Endothelial cell of umbilical vein (primary cell): ENCODE data around the gene SMARCD3. TPM values are rescaled to one million over a fixed set of nuclear protein-coding genes. Genes with fewer than 3 reads are reported as not detected.

Experiments used
- BruUV-seq: library from RNA; stranded (reverse); fragments of 400-500 nt; replicated peaks from 2 replicates; lab custom pipeline; 2021; lab: Mats Ljungman, UMichigan
- CTCF ChIA-PET: fragments of 300-600, 350-600 bp; sonication (Branson Sonifier 250); formaldehyde crosslinking; loops from one replicate; lab custom pipeline; 2021; ENCODE audit warnings: antibody characterized with exemption, inconsistent platforms; lab: Charles Lee
- POLR2A ChIA-PET: fragments of 300-600, 350-600 bp; sonication (Branson Sonifier 250); formaldehyde crosslinking; loops from one replicate; lab custom pipeline; 2021; ENCODE audit warnings: antibody characterized with exemption, inconsistent platforms; lab: Charles Lee
- DNase-seq: peaks from one replicate; pipeline ENCODE4 v3.0.0-alpha.2; 2011; ENCODE audit warnings: low read depth, low spot score
- FAIRE-seq: peaks from 2 replicates; lab custom pipeline; 2011; peaks lifted over from hg19 to GRCh38; lab: Jason Lieb, UNC
- H2AFZ ChIP-seq: 2 replicates; pipeline ENCODE4 v1.6.0; 2012; ENCODE audit warnings: low read depth, low read length, control low read depth, inconsistent platforms
- H3K27ac ChIP-seq: 2 replicates; pipeline ENCODE4 v1.5.1; 2011; ENCODE audit warnings: low read depth, mild to moderate bottlenecking, control low read depth, low read length, moderate library complexity; ENCODE audit not compliant: insufficient read depth
- H3K27me3 ChIP-seq, 2 experiments: 2 replicates each; pipeline versions ENCODE4 v1.6.0 to v1.6.1; 2011; ENCODE audit warnings: low read length in 2 of 2, mixed read lengths in 1 of 2; ENCODE audit not compliant: control insufficient read depth in 2 of 2, insufficient read depth in 2 of 2
- H3K36me3 ChIP-seq, 2 experiments: 2 replicates in 1 of 2; 3 replicates in 1 of 2; pipeline ENCODE4 v1.5.1; 2011; ENCODE audit warnings: low read length in 2 of 2, mild to moderate bottlenecking in 1 of 2, moderate library complexity in 1 of 2; ENCODE audit not compliant: control insufficient read depth in 2 of 2, insufficient read depth in 2 of 2; ENCODE audit errors: extremely low read depth in 1 of 2
- H3K4me1 ChIP-seq: 3 replicates; pipeline ENCODE4 v1.5.1; 2011; ENCODE audit warnings: mild to moderate bottlenecking, low read length; ENCODE audit not compliant: control insufficient read depth, insufficient read depth; ENCODE audit errors: extremely low read depth
- H3K4me2 ChIP-seq: 2 replicates; pipeline ENCODE4 v1.6.1; 2011; ENCODE audit warnings: low read length, control low read depth, mixed read lengths; ENCODE audit not compliant: insufficient read depth
- H3K4me3 ChIP-seq, 3 experiments: fragments of 200-600 bp in 1 of 3; sonication (generic), shearing (Covaris generic) in 1 of 3; replicated peaks in 1 of 3; 2 replicates each; pipeline ENCODE4 v1.5.1; 2011 to 2016; ENCODE audit warnings: control low read depth in 3 of 3, low read length in 3 of 3, mild to moderate bottlenecking in 2 of 3, inconsistent platforms in 1 of 3, low read depth in 1 of 3, moderate library complexity in 1 of 3; ENCODE audit not compliant: insufficient read depth in 1 of 3
- H3K79me2 ChIP-seq: 2 replicates; pipeline ENCODE4 v1.6.0; 2012; ENCODE audit warnings: low read length, inconsistent platforms; ENCODE audit not compliant: control insufficient read depth, insufficient read depth
- H3K9ac ChIP-seq: replicated peaks from 2 replicates; pipeline ENCODE3; 2011; ENCODE audit warnings: low read length, control low read depth; ENCODE audit not compliant: insufficient read depth; ENCODE audit errors: extremely low read depth
- H3K9me1 ChIP-seq: replicated peaks from 3 replicates; pipeline ENCODE4 v1.6.0; 2011; ENCODE audit warnings: mild to moderate bottlenecking, low read length; ENCODE audit not compliant: control insufficient read depth, insufficient read depth; ENCODE audit errors: extremely low read depth
- H3K9me3 ChIP-seq: replicated peaks from 2 replicates; pipeline ENCODE4 v1.5.1; 2012; ENCODE audit warnings: low read length, inconsistent platforms; ENCODE audit not compliant: control insufficient read depth, insufficient read depth
- H4K20me1 ChIP-seq: replicated peaks from 2 replicates; pipeline ENCODE3; 2011; ENCODE audit warnings: mild to moderate bottlenecking, low read length; ENCODE audit not compliant: control insufficient read depth, insufficient read depth; ENCODE audit errors: extremely low read depth
- EZH2 ChIP-seq: IDR thresholded peaks from 2 replicates; pipeline ENCODE4 v1.6.1; 2012; ENCODE audit warnings: borderline replicate concordance, low read depth, mild to moderate bottlenecking, moderate library complexity, low read length, inconsistent platforms; ENCODE audit not compliant: severe bottlenecking
- FOS ChIP-seq: IDR thresholded peaks from 2 replicates; pipeline ENCODE4 v1.6.1; 2011; ENCODE audit warnings: mild to moderate bottlenecking, low read length, moderate library complexity, borderline replicate concordance; ENCODE audit not compliant: insufficient read depth
- GATA2 ChIP-seq: IDR thresholded peaks from 2 replicates; pipeline ENCODE4 v1.7.0; 2011; ENCODE audit warnings: low read depth, mild to moderate bottlenecking, moderate library complexity, mixed read lengths, low read length; ENCODE audit not compliant: insufficient read length, insufficient read depth
- JUN ChIP-seq: IDR thresholded peaks from 2 replicates; pipeline ENCODE4 v1.6.1; 2011; ENCODE audit warnings: borderline replicate concordance, low read depth; ENCODE audit not compliant: insufficient read length, insufficient read depth
- POLR2A ChIP-seq: IDR thresholded peaks from 2 replicates; pipeline ENCODE4 v1.6.1; 2012; ENCODE audit warnings: low read depth, mild to moderate bottlenecking, control low read depth, low read length
- POLR2AphosphoS5 ChIP-seq: IDR thresholded peaks from 2 replicates; pipeline ENCODE4 v1.6.1; 2012; ENCODE audit warnings: low read depth, mild to moderate bottlenecking, control low read depth, low read length, moderate library complexity; ENCODE audit not compliant: insufficient read depth
- dilution Hi-C: fragments of 300-500 bp; cut with MboI; formaldehyde crosslinking; loops from one replicate; pipeline ENCODE4 v1.15.0; 2019; ENCODE audit warnings: low sequenced_read_pairs; ENCODE audit not compliant: extremely low pct_ligation_motif_present
- intact Hi-C: fragments of 100-400 bp; cut with micrococcal nuclease; formaldehyde crosslinking; loops from one replicate; pipeline ENCODE4 v1.10.0; 2022
- polyA plus RNA-seq, 4 experiments: library from polyadenylated mRNA; depleted of rRNA in 3 of 4; stranded (reverse) in 3 of 4; unstranded in 1 of 4; fragments of >200 nt; gene quantifications; 2 replicates each; pipeline versions ENCODE4 v1.2.1 to v1.2.3, GENCODE V29; 2011 to 2012; ENCODE audit warnings: missing spikeins in 1 of 4
- total RNA-seq: library from RNA; stranded (reverse); gene quantifications from 2 replicates; pipeline ENCODE4 v1.2.3, GENCODE V29; 2021
- TF ChIP-seq, protein P1 (sequence below), 2 donors: IDR thresholded peaks; 1 replicate in 1 of 2; 2 replicates in 1 of 2; pipeline ENCODE4 v1.5.1; 2011; ENCODE audit warnings: low read length in 2 of 2, mild to moderate bottlenecking in 2 of 2, moderate library complexity in 2 of 2, control low read depth in 1 of 2, inconsistent platforms in 1 of 2, low read depth in 1 of 2; ENCODE audit not compliant: insufficient read depth in 1 of 2; ENCODE audit errors: extremely low read depth in 1 of 2
- TF ChIP-seq, protein P2 (sequence below): IDR thresholded peaks from 2 replicates; pipeline ENCODE4 v1.6.1; 2011; ENCODE audit not compliant: insufficient read depth, insufficient read length

The SMARCD3 gene
- total and polyA plus RNA-seq, 2 donors (not counting 3 experiments of a cell fraction or from before 2014, with no cell fraction given), result 6.1 to 8.5 TPM

DNA sequence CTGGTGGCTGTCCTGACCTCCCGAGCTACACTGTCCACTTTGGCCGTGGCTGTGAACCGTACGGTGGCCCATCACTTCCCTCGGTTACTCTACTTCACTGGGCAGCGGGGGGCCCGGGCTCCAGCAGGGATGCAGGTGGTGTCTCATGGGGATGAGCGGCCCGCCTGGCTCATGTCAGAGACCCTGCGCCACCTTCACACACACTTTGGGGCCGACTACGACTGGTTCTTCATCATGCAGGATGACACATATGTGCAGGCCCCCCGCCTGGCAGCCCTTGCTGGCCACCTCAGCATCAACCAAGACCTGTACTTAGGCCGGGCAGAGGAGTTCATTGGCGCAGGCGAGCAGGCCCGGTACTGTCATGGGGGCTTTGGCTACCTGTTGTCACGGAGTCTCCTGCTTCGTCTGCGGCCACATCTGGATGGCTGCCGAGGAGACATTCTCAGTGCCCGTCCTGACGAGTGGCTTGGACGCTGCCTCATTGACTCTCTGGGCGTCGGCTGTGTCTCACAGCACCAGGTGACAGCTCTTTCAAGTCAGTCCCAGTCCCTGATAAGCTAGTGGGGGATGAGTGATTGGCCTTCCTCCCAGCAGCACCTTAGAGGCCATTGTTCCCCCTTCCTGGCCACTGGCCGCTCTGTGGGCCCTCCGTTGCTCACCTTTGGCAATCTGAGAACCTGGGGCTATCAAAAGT, 13.3 kb downstream of the SMARCD3 start:
- H3K9me3 ChIP-seq, result no peaks in the 10 kb centered on the region
- no peaks in the 10 kb centered on the region for H4K20me1 ChIP-seq
- no peak overlapping the region for H3K4me2 ChIP-seq
- H2AFZ ChIP-seq, result no peak overlapping the region
- intact Hi-C loops, result no loop called here
- FAIRE-seq, result no peak
- ChIA-PET POLR2A (no interaction called here), CTCF (interaction anchor here (1.3 to 4.0 kb wide), 3 partner anchors 8 to 22 kb away, joined by 3 to 58 read pairs (median 11); partner anchors contain the start of gene ABCF2)
- H3K4me3 ChIP-seq, result no peak overlapping the region
- dilution Hi-C loops, result no loop called here
- peaks cover 3 to 35% of the 10 kb centered on the region in 2 experiments for H3K36me3 ChIP-seq
- no peak overlapping the region for H3K9ac ChIP-seq
- TF ChIP-seq, protein P1, sequence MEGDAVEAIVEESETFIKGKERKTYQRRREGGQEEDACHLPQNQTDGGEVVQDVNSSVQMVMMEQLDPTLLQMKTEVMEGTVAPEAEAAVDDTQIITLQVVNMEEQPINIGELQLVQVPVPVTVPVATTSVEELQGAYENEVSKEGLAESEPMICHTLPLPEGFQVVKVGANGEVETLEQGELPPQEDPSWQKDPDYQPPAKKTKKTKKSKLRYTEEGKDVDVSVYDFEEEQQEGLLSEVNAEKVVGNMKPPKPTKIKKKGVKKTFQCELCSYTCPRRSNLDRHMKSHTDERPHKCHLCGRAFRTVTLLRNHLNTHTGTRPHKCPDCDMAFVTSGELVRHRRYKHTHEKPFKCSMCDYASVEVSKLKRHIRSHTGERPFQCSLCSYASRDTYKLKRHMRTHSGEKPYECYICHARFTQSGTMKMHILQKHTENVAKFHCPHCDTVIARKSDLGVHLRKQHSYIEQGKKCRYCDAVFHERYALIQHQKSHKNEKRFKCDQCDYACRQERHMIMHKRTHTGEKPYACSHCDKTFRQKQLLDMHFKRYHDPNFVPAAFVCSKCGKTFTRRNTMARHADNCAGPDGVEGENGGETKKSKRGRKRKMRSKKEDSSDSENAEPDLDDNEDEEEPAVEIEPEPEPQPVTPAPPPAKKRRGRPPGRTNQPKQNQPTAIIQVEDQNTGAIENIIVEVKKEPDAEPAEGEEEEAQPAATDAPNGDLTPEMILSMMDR (IDR thresholded peaks at IDR 0.05; ENCODE audit: extremely low read depth in 1 of 2, insufficient read depth in 1 of 2, low read depth in 1 of 2, low read length in 2 of 2), result no peak
- TF ChIP-seq, protein P2, sequence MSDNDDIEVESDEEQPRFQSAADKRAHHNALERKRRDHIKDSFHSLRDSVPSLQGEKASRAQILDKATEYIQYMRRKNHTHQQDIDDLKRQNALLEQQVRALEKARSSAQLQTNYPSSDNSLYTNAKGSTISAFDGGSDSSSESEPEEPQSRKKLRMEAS, result no peak
- TF ChIP-seq JUN (no peak), POLR2AphosphoS5 (no peak), FOS (no peak), POLR2A (no peak), EZH2 (no peak), GATA2 (no peak)
- BruUV-seq, result no TSS peak
- DNase-seq, result no peak
- no peaks in the 10 kb centered on the region for H3K9me1 ChIP-seq
- no peaks in the 10 kb centered on the region for H3K27me3 ChIP-seq
- H3K79me2 ChIP-seq, result peaks cover 39% of the 10 kb centered on the region
- H3K4me1 ChIP-seq, result peaks cover 13% of the 10 kb centered on the region
- H3K27ac ChIP-seq, result no peak overlapping the region
